HG03354 (cell line): ENCODE data around the gene PEPD.
"Not testable (repeated sequence)": the region's sequence is repeated elsewhere in the genome, so short reads cannot be mapped to it uniquely, and the experiment has no call there.

Source experiments
- ATAC-seq: cut with Tn5 transposase; IDR thresholded peaks from one replicate; pipeline ENCODE4 v1.9.1; 2021; ENCODE audit warnings: mild to moderate bottlenecking; ENCODE audit not compliant: unreplicated experiment, poor library complexity, severe bottlenecking

Gene PEPD

GRCh38 chr19:33500991-33501390, 20.6 kb downstream of the PEPD start:
- no peak for ATAC-seq

- ATAC-seq, result no peak
Measured at GRCh38 chr19:33500586-33500985, 21.0 kb downstream of the PEPD start.

- no peak for ATAC-seq
Measured at GRCh38 chr19:33499671-33500506, 21.7 kb downstream of the PEPD start.

DNA sequence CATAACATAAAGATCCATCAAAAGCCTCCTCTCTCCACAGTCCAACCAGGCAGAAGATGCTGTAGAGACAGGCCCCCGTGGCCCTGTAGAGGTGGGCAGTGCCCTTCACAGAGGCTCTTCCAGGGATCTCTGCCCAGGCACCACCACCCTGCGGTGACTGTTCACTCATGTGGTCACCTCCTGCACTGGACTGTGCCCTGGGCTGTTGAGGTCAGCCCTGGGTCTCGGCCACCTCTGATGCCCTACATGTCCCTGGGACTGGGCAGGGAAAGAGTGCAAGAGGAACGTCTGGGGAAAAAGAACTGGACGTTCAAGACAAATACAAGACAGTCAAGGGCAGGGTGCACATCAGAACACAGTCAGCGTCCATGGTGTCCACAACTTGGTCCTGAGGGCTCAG, 22.3 kb downstream of the PEPD start:
- ATAC-seq, result no peak

GRCh38 chr19:33498391-33499000, 23.1 kb downstream of the PEPD start:
- no peak for ATAC-seq

GRCh38 chr19:33497778-33498175, 23.8 kb downstream of the PEPD start:
- no peak for ATAC-seq

DNA sequence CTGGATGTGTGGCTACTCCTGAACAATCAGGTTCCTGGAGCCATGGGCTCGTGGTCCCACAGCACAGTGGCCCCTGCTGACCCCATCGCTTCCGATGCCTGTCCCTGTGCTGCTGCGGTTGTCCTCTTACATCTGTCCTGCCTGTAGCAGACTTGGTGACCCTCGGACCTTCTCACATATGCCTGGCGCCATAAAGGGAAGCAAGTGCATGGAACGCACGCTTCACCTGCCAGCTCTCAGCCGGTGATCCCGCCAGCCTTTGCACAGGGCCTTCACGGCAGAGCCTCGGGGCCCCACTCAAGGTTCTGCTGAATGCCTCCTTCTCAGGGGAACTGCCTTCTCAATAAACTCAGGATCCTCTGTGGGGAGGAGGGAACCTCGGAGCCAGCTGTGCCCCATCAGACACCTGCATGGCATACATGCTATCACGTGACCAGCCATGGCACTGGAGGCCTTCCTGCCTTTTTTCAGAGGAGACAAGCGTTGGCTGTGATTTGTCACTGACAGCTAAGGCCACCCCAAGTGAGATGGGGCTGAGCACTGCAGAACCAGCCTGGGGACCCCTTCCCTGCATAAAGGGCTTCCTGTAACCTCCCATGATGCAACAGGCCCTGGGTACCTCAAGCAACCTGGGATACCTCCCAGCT, 24.3 kb downstream of the PEPD start:
- no peak for ATAC-seq

DNA sequence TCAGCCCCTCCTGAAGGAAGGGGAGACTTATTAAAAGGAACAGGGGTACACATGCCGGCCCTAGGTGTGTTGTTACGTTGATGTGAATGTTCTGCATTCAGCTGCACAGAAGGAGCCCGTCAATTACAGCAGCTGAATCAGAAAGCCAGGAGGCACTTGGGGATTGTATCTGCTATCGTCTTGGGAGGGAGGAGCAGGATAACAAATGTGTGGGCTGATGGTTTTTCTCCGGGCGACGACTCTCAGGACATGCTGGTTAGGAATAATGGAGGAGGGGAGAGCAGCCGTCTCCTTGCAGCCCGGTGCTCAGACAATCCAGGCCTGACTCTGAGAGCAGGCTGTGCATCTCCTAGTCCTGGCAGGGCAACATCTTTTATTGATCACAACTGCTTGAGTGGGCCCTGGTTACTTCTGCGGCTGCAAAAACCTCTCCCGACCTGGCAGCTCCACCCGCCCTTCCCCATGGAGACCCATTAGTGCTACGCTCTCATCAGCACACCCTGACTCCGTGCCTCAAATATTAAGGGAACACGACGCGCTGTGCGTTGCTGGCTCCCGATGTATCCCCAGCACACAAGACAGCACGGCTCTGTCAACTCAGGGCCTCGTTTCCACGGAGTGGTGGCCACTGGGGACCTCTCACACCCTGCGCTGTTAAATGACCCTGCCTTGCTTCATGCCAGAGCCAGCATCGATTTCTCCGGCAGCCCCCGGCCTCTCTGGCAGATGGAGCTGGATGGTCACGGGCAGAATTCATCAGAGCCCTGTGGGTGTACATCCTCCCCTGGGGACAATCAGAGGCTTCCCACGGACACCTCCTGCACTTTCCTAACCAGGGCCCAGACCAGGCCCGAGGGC, 25.3 kb downstream of the PEPD start:
- no peak for ATAC-seq

DNA sequence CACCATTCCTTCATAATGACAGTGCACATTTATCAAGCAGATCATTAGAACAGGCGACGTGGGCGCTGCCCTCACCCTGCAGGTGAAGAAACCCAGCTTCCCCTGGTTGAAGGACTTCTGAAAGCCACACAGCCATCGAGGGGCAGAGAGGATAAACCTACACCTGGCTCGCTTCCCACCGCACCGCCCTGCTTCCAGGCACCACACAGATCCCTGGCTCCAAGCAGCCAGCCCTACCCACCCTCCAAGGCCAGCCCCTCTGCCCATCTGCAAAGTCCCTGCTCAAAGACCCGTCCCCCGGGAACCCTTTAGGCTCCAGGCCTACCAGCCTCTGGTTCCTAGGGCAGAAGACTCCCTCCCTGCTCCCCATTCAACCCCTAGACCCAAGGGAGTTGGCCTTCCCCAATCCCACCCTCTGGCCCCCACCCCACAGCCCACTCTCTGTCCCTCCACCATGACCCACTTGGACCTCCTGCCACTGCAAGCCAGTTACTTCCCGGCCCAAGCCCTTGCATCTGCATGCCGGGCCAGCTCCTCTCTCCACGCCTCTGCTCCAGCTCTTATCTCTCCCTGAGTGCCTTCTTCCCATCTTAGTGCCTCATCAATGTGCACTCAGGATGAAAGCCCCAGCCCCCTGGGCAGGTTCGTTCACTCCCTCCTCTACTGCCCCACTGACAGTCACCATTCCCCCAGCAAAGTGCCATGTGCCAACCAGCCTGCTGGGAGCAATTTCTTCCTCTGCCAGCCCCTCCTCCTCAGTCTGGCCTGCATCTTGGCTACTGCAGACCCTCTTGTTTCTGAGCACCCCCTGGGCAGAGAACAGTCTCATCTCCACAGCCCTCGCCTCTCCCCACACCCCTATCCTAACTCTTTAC, 28.0 kb downstream of the PEPD start:
- ATAC-seq, result no peak

DNA sequence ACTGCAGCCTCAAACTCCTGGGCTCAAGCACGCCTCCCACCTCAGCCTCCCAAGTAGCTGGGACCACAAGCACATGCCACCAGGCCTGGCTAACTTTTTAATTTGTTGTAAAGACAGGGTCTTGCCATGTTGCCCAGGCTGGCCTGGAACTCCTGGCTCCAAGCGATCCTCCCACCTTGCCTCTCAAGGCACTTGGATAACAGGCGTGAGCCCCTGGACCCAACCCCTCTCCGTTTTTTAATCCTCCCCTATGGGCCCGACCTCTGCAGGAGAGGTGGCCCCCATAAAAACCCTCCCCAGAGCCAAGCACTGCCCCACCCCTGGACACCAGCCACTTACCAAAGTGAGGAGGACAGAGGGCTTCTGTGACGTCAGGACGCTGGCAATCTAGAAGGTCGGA, 28.6 kb downstream of the PEPD start:
- no peak for ATAC-seq

- no peak for ATAC-seq
Measured at GRCh38 chr19:33492090-33492489, 29.5 kb downstream of the PEPD start.

- ATAC-seq, result not testable (repeated sequence)
Measured at GRCh38 chr19:33490596-33490995, 31.0 kb downstream of the PEPD start.

- no peak for ATAC-seq
Measured at GRCh38 chr19:33490041-33490451, 31.5 kb downstream of the PEPD start.

DNA sequence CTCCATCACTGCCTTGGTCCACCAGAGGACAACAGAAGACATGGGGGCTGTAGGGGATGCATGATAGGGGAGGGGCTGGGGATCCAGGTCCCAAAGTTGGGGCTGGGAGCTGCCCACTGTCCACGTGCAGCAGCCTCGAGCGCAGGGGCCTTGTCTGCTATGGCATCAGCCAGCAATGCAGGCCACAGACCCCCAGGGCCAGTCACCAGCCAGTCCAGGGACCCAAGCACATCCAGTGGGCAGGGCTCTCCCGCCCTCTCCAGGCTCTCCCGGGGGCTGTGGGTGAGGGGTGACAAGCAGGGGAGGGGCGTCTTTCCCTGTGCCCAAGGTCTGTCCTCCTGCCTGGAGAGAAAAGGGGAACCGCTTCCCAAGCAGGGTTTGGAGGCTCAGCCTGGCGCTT, 32.8 kb downstream of the PEPD start:
- ATAC-seq, result no peak

DNA sequence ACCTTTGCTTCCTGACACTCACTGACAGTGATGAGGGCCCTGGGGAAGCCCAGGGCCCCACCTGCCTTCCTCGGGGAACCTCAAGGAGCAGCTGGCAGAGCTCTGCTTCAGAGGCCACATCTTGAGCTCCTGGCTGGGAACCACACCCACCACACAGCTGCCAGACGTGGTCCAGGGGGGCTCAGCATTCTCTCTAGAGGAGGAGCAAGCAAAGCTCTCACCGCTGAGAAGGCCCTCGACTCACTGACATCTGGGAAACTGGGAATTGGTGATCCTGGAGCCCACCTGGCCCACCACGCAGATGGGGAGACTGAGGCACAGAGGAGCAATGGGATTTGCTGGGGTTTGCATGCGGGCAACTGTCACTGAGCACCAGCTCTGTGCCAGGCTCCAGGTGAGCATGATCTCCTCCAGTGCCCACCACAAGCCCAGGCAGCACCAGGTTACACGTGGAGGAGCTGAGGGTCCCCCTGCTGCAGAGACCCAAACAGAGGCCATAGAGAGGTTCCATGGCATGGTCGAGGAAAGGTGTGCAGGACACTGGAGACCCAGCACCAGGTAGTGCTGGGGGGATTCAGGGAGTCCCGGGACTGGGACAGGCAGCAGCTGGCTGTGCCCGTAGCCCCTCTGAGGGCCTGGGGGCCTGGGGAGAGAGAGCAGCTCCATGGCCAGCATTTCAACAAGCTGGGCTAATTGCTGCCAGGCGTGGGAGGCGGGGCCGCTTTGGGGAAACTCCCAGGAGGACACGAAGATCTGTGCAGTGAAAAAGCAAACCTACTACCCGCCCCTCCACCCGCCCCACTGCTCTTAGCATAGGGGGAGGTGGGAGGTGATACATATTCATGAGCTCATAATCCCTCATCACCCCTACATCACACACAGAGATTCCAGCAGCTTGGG, 33.4 kb downstream of the PEPD start:
- ATAC-seq, result no peak

DNA sequence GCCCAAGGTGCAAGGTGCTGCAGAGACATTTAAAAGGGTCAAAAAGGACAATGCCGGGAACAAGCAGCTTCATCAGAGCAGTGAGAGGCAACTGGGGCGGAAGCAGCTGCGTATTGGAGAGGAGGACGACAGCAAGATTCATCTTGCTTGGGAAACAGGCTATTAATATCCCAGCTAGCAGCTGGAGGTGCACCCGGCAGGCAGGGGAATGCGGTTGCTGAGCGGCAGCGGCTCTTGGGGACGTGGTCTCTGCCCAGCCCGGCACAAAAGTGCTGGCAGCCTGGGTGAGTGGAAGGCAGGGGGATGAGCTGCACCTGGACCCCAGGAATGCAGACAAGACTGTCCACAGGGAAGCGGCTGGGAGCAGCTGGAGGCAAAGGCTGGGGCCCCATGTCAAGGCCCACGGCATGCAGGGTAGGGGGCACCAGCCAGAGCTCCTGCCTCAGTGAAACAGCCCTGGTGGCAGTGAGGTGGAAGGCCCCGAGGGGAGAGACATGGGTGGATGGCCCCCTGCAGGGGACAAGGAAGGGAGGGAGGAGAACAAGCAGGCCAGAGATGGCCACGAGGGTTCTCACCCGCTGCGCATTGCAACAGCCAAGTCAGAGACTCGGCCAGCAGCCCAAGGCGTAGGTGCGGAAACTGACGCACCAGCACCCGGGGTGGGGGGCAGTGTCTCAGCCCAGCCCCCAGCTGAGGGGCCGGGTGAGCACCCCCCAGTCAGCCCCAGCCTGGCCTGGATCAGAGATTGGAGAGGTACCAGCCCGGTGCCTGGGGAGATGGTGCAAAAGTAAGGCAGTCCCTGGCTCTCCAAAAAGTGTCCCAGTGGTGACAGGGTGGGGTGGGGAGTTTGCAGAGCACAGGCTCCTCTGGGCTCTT, 34.4 kb downstream of the PEPD start:
- no peak for ATAC-seq

- no peak for ATAC-seq
Measured at GRCh38 chr19:33486407-33486806, 35.2 kb downstream of the PEPD start.
